Astrocyte (in vitro differentiated cells and primary cell): ENCODE data around the gene CLCN4. TPM values are rescaled to one million over a fixed set of nuclear protein-coding genes. Genes with fewer than 3 reads are reported as not detected.

Source experiments
- DNase-seq: peaks from one replicate; pipeline ENCODE4 v3.0.0-alpha.2; 2010; ENCODE audit warnings: low read depth
- FAIRE-seq: peaks from 2 replicates; lab custom pipeline; 2011; peaks lifted over from hg19 to GRCh38; lab: Jason Lieb, UNC
- H2AFZ ChIP-seq: 2 replicates; pipeline ENCODE4 v1.6.0; 2012; ENCODE audit warnings: low read depth, low read length, inconsistent platforms
- H3K27ac ChIP-seq: 2 replicates; pipeline ENCODE4 v1.5.1; 2011; ENCODE audit warnings: low read depth, low read length, inconsistent platforms
- H3K27me3 ChIP-seq: 2 replicates; pipeline ENCODE4 v1.6.0; 2011; ENCODE audit warnings: low read length, inconsistent platforms; ENCODE audit not compliant: insufficient read depth
- H3K36me3 ChIP-seq: 2 replicates; pipeline ENCODE4 v1.5.1; 2011; ENCODE audit warnings: low read length, inconsistent platforms; ENCODE audit not compliant: insufficient read depth
- H3K4me1 ChIP-seq: 2 replicates; pipeline ENCODE4 v1.5.1; 2011; ENCODE audit warnings: low read length, inconsistent platforms; ENCODE audit not compliant: insufficient read depth
- H3K4me2 ChIP-seq: 2 replicates; pipeline ENCODE4 v1.6.0; 2012; ENCODE audit warnings: low read length, inconsistent platforms
- H3K4me3 ChIP-seq: 2 replicates; pipeline ENCODE4 v1.5.1; 2011; ENCODE audit warnings: low read depth, mild to moderate bottlenecking, low read length, inconsistent platforms; ENCODE audit not compliant: insufficient read depth
- H3K79me2 ChIP-seq: 2 replicates; pipeline ENCODE4 v1.6.0; 2012; ENCODE audit warnings: mild to moderate bottlenecking, low read length, inconsistent platforms; ENCODE audit not compliant: insufficient read depth
- H3K9ac ChIP-seq: 2 replicates; pipeline ENCODE4 v1.6.0; 2012; ENCODE audit warnings: mild to moderate bottlenecking, low read length, inconsistent platforms
- H3K9me3 ChIP-seq: 2 replicates; pipeline ENCODE4 v1.5.1; 2012; ENCODE audit warnings: low read depth, mild to moderate bottlenecking, low read length, inconsistent platforms; ENCODE audit not compliant: insufficient read depth
- H4K20me1 ChIP-seq: 2 replicates; pipeline ENCODE4 v1.6.0; 2012; ENCODE audit warnings: low read length, inconsistent platforms; ENCODE audit not compliant: insufficient read depth
- H3K27ac Mint-ChIP-seq: one replicate; pipeline ENCODE4 v1.8.0; 2021; ENCODE audit warnings: mild to moderate bottlenecking, mixed read lengths; ENCODE audit not compliant: unreplicated experiment
- H3K27me3 Mint-ChIP-seq: one replicate; pipeline ENCODE4 v1.8.0; 2021; ENCODE audit warnings: low read depth, mixed read lengths; ENCODE audit not compliant: unreplicated experiment
- H3K36me3 Mint-ChIP-seq: one replicate; pipeline ENCODE4 v1.8.0; 2021; ENCODE audit warnings: low read depth, mixed read lengths; ENCODE audit not compliant: unreplicated experiment
- H3K4me1 Mint-ChIP-seq: one replicate; pipeline ENCODE4 v1.8.0; 2021; ENCODE audit warnings: low read depth, mixed read lengths; ENCODE audit not compliant: unreplicated experiment
- H3K4me3 Mint-ChIP-seq: one replicate; pipeline ENCODE4 v1.8.0; 2021; ENCODE audit warnings: mild to moderate bottlenecking, moderate library complexity, mixed read lengths; ENCODE audit not compliant: unreplicated experiment
- H3K9me3 Mint-ChIP-seq: one replicate; pipeline ENCODE4 v1.8.0; 2021; ENCODE audit warnings: mild to moderate bottlenecking, mixed read lengths; ENCODE audit not compliant: unreplicated experiment
- CTCF ChIP-seq: IDR thresholded peaks from 2 replicates; pipeline ENCODE4 v1.5.1; 2011; ENCODE audit warnings: low read depth, mild to moderate bottlenecking, inconsistent platforms, low read length, moderate library complexity; ENCODE audit not compliant: insufficient read depth
- EZH2 ChIP-seq: IDR thresholded peaks from 2 replicates; pipeline ENCODE4 v1.6.1; 2012; ENCODE audit warnings: mild to moderate bottlenecking, low read length, inconsistent platforms; ENCODE audit not compliant: insufficient read depth
- total RNA-seq: library from RNA; stranded (reverse); gene quantifications from 2 replicates; pipeline ENCODE4 v1.2.1, GENCODE V29; 2021

CLCN4 gene
- total RNA-seq, 1 donor from 2014 or later, result 7.2 TPM

DNA sequence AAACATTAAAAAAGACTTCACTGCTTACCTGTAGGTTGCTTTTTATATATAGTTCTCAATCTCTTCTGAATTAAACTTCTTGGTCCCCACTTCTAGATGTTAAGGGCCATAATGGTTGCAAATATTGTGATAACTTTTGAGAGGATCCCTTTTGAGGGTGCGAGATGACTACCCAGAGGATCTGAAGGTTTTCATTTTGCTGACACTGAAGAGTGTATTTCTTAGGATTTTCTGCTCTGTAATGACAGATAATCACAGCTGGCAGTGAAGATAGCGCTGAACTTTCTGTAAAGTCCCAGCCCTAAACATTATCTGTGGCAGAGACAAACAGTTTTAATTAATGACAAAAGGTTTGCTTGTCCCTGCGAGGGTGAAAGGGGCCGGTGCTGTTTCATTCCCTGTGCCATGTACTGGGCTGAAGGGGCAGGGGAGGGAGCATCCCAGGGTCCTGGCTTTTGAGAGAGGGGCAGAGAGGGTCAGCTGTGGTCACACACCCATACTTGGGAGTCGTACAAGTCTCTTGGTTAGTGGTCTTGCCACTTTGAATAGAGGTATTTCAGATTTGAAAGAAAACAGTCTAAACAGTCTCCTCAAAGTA lies 22.2 kb downstream of the CLCN4 start:
- Histone ChIP-seq H3K4me1 (peaks cover 14% of the 10 kb centered on the region), H3K4me2 (no peak overlapping the region), H2AFZ (no peak overlapping the region), H3K9me3 (no peaks in the 10 kb centered on the region), H3K79me2 (peaks cover 5% of the 10 kb centered on the region), H3K36me3 (no peaks in the 10 kb centered on the region), H3K4me3 (no peak overlapping the region), H3K9ac (no peak overlapping the region), H3K27me3 (no peaks in the 10 kb centered on the region), H4K20me1 (no peaks in the 10 kb centered on the region), H3K27ac (no peak overlapping the region)
- FAIRE-seq, result peak; percentile 29
- Mint-ChIP-seq H3K4me1 (peaks cover 20% of the 10 kb centered on the region), H3K4me3 (no peak overlapping the region), H3K9me3 (no peaks in the 10 kb centered on the region), H3K27ac (no peak overlapping the region), H3K36me3 (no peaks in the 10 kb centered on the region), H3K27me3 (no peaks in the 10 kb centered on the region)
- TF ChIP-seq EZH2 (no peak), CTCF (no peak)
- DNase-seq, result no peak

DNA sequence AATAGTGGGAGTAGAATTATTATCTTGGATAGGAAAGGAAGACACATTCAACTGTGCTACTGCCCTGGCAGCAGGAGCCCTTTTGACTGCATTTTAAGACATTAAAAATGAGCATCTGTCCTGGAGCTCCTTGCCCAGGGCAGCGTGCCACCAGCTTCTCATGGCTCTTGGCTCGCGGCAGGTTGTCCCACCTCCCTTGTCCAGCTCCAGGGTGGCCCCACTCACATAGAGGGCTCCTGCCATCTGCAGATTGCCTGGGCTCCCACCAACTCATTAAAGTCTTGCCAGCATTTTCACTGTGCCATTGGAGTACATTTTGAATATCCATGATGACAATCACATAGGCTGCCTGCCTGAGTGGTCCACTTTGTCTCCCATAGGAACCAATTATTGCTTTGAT lies 27.0 kb downstream of the CLCN4 start:
- no peaks in the 10 kb centered on the region for H3K27me3 Mint-ChIP-seq
- no peaks in the 10 kb centered on the region for H3K27me3 ChIP-seq
- no peaks in the 10 kb centered on the region for H3K79me2 ChIP-seq
- H3K9me3 ChIP-seq, result no peaks in the 10 kb centered on the region
- no peaks in the 10 kb centered on the region for H3K36me3 ChIP-seq
- H4K20me1 ChIP-seq, result no peaks in the 10 kb centered on the region
- no peak overlapping the region for H3K27ac ChIP-seq
- no peak for TF ChIP-seq CTCF
- no peak for TF ChIP-seq EZH2
- H3K4me1 Mint-ChIP-seq, result no peaks in the 10 kb centered on the region
- no peak overlapping the region for H2AFZ ChIP-seq
- peaks cover 5% of the 10 kb centered on the region for H3K36me3 Mint-ChIP-seq
- no peaks in the 10 kb centered on the region for H3K9me3 Mint-ChIP-seq
- H3K4me3 Mint-ChIP-seq, result no peak overlapping the region
- no peak overlapping the region for H3K4me2 ChIP-seq
- no peak for FAIRE-seq
- H3K4me1 ChIP-seq, result no peaks in the 10 kb centered on the region
- H3K4me3 ChIP-seq, result no peak overlapping the region
- H3K27ac Mint-ChIP-seq, result no peak overlapping the region
- no peak overlapping the region for H3K9ac ChIP-seq
- no peak for DNase-seq

DNA sequence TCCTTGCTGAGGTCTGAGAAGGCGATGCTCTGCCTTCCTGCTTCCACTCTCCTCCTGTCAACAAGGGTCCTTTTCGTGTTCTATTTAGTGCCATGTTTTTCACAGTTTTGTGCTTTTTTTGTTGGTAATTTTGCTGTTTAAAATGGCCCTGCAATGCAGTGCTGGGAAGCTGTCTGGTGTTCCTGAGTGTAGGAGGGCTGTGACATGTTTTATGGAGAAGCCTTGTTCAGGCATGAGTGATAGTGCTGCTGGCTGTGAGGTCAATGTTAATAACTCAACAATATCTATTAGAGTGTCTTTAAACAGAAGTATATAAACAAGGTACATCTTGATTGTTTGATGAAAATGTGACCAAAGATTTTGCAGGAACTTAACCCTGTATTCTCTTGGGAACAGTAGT lies 27.6 kb downstream of the CLCN4 start:
- H3K9ac ChIP-seq, result no peak overlapping the region
- no peak overlapping the region for H3K4me2 ChIP-seq
- no peaks in the 10 kb centered on the region for H4K20me1 ChIP-seq
- no peaks in the 10 kb centered on the region for H3K27me3 ChIP-seq
- no peak overlapping the region for H2AFZ ChIP-seq
- TF ChIP-seq CTCF, result no peak
- Mint-ChIP-seq H3K4me1 (no peaks in the 10 kb centered on the region), H3K27ac (no peak overlapping the region), H3K9me3 (no peaks in the 10 kb centered on the region), H3K27me3 (no peaks in the 10 kb centered on the region), H3K4me3 (no peak overlapping the region), H3K36me3 (peaks cover 5% of the 10 kb centered on the region)
- no peaks in the 10 kb centered on the region for H3K36me3 ChIP-seq
- no peaks in the 10 kb centered on the region for H3K79me2 ChIP-seq
- DNase-seq (no peak), FAIRE-seq (no peak)
- no peaks in the 10 kb centered on the region for H3K9me3 ChIP-seq
- no peaks in the 10 kb centered on the region for H3K4me1 ChIP-seq
- H3K27ac ChIP-seq, result no peak overlapping the region
- H3K4me3 ChIP-seq, result no peak overlapping the region
